ENCODE data around the gene FH.

FH gene

DNA sequence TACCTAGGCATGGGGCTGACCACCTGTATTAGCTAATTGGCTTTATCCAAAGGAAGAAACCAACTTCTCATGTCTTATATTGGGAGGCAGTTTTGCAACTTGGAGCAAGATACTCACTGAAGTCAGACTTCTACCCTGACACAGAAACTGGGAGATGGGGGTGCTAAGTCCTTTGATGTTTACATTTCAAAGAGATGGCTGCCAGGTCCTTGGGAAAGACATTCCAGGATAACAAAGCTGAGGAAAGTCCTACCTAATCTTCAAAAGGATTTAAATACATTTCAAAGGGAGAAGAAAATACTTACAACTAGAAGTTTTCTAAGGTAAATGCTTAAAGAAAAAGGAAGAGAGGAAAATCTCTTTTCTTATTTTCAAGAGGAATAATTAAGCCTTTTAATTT lies 62.1 kb downstream of the FH start:
- TF ChIP-seq ZNF274 (IDR thresholded peaks at IDR 0.05; ENCODE audit: low read depth, low read length), result no peak
- no peak overlapping the region for H3K4me3 ChIP-seq (ENCODE audit: low read length)

DNA sequence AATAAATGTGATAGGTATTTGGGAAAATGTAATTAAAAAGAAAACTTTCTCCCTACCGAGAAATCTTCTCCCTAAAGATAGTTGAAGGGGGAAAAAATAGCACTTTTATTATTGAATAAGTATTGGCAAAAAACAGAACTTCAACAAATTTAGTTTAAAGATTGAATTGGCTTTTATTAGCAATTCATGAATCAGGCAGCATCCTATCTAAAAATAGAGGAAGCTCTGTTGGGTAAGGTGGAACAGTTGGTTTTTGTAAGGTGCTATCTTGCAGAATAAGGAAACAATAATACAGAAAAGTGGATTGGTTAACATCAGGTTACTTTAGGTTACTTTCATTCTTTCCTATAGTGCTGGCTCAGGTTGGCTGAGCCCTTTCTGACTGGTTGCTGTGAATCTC lies 62.8 kb downstream of the FH start:
- no peak overlapping the region for H3K4me3 ChIP-seq (ENCODE audit: low read length)
- no peak for TF ChIP-seq ZNF274 (IDR thresholded peaks at IDR 0.05; ENCODE audit: low read depth, low read length)

DNA sequence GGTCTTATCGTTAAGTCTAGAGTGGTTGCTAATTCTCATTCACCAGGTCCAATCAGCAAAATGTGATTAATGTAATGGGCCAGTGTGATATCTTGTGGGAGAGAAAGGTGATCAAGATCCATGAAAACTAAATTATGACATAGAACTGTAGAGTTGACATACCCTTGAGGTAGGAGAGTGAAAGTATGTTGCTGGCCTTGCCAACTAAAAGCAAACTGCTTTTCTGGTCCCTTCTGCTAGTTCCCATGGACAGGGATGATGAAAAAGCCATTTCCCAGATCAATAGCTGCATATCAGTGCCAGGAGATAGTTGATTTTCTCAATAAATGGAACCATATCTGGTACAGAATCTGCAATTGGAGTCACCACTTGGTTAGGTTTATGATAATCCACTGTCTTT lies 65.8 kb downstream of the FH start:
- TF ChIP-seq ZNF274 (IDR thresholded peaks at IDR 0.05; ENCODE audit: low read depth, low read length), result no peak
- no peak overlapping the region for H3K4me3 ChIP-seq (ENCODE audit: low read length)

DNA sequence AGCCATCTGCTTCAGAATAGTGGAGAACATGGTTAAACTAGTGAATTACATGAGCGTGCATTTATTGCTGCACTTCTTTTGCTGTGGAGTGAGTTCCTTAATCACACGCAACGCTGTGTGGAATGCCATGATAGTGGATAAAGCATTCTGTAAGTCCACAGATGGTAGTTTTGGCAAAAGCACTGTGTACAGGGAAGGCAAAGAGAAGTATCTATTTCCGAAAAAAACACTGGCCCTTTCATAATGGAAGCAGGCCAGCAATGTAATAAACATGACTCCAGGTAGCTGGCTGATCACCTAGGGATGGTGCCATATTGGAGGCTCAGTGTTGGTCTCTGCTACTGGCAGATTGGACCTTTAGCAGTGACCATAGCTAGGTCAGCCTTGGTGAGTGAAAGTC lies 67.6 kb downstream of the FH start:
- TF ChIP-seq ZNF274 (IDR thresholded peaks at IDR 0.05; ENCODE audit: low read depth, low read length), result no peak
- H3K4me3 ChIP-seq (ENCODE audit: low read length), result no peak overlapping the region

Measured in GM08714 (cell line).